ENCODE measurements around the gene TADA3. TPM values are rescaled to one million over a fixed set of nuclear protein-coding genes. Genes with fewer than 3 reads are reported as not detected.

TADA3 gene
- total and polyA plus RNA-seq, 9 of the 15 experiments (the other 6 are each of a cell fraction or from before 2014, with no cell fraction given), result 4.1 to 110 (median 74.8) TPM

DNA sequence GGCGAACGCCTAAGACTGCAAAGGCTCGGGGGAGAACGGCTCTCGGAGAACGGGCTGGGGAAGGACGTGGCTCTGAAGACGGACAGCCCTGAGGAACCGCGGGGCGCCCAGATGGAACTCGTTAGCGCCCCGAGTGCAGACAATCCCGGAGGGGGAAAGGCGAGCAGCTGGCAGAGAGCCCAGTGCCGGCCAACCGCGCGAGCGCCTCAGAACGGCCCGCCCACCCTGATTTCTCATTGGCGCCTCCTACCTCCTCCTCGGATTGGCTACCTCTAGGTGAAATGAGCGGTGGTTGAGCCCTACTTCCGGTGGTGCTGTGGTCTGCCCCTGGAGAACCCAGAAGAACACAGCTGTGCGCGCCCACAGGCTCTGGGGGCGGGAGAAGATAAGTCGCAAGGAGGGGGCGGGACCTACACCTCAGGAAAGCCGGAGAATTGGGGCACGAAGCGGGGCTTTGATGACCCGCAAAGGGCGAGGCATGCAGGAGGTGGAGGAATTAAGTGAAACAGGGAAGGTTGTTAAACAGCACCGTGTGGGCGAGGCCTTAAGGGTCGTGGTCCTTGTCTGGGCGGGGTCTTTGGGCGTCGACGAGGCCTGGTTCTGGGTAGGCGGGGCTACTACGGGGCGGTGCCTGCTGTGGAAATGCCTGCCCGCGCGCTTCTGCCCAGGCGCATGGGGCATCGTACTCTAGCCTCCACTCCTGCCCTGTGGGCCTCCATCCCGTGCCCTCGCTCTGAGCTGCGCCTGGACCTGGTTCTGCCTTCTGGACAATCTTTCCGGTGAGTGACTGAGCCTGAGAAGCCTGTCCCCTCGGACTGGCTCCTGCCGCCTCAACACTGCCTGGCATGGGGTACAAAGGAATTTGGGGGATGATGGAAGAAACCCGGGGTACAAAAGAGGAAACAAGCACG, 42.4 kb downstream of the TADA3 start, which contains the start of gene OGG1 (continued):
- TF ChIP-seq IRF1 (CRISPR knock-in tag; IDR thresholded peaks at IDR 0.05; ENCODE audit: borderline replicate concordance), result no peak
- TF ChIP-seq BRF1 (IDR thresholded peaks at IDR 0.05; ENCODE audit: borderline replicate concordance, extremely low read depth, insufficient read length), result no peak
- no peak for TF ChIP-seq PCBP1 (IDR thresholded peaks at IDR 0.05; ENCODE audit: low read depth, low read length, poor library complexity, severe bottlenecking)
- TF ChIP-seq ZFPM2 (CRISPR knock-in tag; IDR thresholded peaks at IDR 0.05), result no peak
- TF ChIP-seq CEBPG (CRISPR knock-in tag; IDR thresholded peaks at IDR 0.05), result no peak
- no peak for TF ChIP-seq CEBPG (tag; conservative IDR thresholded peaks at IDR 0.05 in 1 of 2, IDR thresholded peaks at IDR 0.05 in 1 of 2)
- TF ChIP-seq MCM3 (IDR thresholded peaks at IDR 0.05), result no peak
- TF ChIP-seq MYBL2 (IDR thresholded peaks at IDR 0.05; ENCODE audit: low read depth), result no peak
- no peak for TF ChIP-seq MYBL2 (CRISPR knock-in tag; IDR thresholded peaks at IDR 0.05; ENCODE audit: borderline replicate concordance)
- no peak for TF ChIP-seq ZNF143 (CRISPR knock-in tag; IDR thresholded peaks at IDR 0.05)
- no peak for TF ChIP-seq HNRNPH1 (optimal IDR thresholded peaks at IDR 0.05; ENCODE audit: low read depth, low read length)
- TF ChIP-seq, protein P1, sequence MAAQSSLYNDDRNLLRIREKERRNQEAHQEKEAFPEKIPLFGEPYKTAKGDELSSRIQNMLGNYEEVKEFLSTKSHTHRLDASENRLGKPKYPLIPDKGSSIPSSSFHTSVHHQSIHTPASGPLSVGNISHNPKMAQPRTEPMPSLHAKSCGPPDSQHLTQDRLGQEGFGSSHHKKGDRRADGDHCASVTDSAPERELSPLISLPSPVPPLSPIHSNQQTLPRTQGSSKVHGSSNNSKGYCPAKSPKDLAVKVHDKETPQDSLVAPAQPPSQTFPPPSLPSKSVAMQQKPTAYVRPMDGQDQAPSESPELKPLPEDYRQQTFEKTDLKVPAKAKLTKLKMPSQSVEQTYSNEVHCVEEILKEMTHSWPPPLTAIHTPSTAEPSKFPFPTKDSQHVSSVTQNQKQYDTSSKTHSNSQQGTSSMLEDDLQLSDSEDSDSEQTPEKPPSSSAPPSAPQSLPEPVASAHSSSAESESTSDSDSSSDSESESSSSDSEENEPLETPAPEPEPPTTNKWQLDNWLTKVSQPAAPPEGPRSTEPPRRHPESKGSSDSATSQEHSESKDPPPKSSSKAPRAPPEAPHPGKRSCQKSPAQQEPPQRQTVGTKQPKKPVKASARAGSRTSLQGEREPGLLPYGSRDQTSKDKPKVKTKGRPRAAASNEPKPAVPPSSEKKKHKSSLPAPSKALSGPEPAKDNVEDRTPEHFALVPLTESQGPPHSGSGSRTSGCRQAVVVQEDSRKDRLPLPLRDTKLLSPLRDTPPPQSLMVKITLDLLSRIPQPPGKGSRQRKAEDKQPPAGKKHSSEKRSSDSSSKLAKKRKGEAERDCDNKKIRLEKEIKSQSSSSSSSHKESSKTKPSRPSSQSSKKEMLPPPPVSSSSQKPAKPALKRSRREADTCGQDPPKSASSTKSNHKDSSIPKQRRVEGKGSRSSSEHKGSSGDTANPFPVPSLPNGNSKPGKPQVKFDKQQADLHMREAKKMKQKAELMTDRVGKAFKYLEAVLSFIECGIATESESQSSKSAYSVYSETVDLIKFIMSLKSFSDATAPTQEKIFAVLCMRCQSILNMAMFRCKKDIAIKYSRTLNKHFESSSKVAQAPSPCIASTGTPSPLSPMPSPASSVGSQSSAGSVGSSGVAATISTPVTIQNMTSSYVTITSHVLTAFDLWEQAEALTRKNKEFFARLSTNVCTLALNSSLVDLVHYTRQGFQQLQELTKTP (IDR thresholded peaks at IDR 0.05; ENCODE audit: low read depth in 1 of 2, partially characterized antibody in 2 of 2), result no peak
- no peak for TF ChIP-seq ZNF3 (CRISPR knock-in tag; IDR thresholded peaks at IDR 0.05)
- peak; percentile 78; the same call in 1 of the 2 replicates for TF ChIP-seq KLF13 (tag; IDR thresholded peaks at IDR 0.05; ENCODE audit: borderline replicate concordance, low read depth)
- no peak; the same call in 1 of the 2 replicates for TF ChIP-seq BCOR (IDR thresholded peaks at IDR 0.05)
- TF ChIP-seq PURB (CRISPR knock-in tag; IDR thresholded peaks at IDR 0.05; ENCODE audit: low read depth), result no peak
- no peak for TF ChIP-seq GTF2A2 (tag; IDR thresholded peaks at IDR 0.05)
- peak; percentile 28; the same call in 1 of the 2 replicates for TF ChIP-seq STAT5A (IDR thresholded peaks at IDR 0.05; ENCODE audit: borderline replicate concordance, low read length)
- TF ChIP-seq LARP7 (IDR thresholded peaks at IDR 0.05), result no peak
- TF ChIP-seq, protein P2, sequence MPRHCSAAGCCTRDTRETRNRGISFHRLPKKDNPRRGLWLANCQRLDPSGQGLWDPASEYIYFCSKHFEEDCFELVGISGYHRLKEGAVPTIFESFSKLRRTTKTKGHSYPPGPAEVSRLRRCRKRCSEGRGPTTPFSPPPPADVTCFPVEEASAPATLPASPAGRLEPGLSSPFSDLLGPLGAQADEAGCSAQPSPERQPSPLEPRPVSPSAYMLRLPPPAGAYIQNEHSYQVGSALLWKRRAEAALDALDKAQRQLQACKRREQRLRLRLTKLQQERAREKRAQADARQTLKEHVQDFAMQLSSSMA (CRISPR knock-in tag; IDR thresholded peaks at IDR 0.05), result 0 out of 2 replicates have a peak, but pooled peaks have one; percentile 43
- no peak for TF ChIP-seq RBM15 (IDR thresholded peaks at IDR 0.05; ENCODE audit: insufficient read depth, low read length)
- TF ChIP-seq CCAR2 (IDR thresholded peaks at IDR 0.05; ENCODE audit: low read depth, low read length), result no peak

Measured in K562 (cell line).